ENCODE data around the gene SYT1.

SYT1 gene

DNA sequence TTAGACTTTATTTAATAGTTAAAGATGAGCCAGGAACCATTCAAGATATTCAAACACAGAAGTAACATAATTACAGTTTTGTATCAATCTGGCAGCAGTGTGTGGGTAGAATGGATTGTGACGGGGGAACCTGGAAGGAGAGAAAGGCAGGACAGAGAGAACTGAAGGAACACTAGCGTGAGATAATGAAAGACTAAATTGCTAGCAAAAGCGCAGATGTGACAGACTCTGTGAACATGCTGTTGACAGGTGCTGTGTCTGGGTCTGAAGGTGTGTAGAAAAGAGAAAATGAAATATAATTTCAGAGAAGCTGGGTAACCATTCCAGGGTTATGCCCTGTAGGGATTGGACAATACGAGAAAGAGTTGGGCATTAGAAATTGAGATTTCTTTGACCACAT lies 372.3 kb downstream of the SYT1 start:
- DNase-seq = no peak

DNA sequence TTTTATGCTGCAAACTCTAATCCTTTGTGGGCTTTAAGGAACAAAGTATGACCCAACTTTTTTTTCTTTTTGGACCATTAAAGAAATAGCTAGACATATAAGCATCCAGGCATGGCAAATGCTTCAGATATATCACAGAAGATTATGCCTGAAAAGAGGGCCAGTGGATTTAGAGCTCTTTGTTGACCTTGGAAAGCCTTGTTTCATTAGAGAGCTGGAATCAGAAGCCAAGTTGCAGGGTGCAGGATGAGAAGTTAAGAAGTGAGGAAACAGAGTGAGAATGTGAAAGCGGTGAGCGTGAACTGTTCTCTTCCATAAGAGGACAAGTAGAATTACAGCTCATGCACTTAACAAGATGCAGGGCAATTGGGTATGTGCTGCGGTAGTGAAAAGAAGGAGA lies 373.7 kb downstream of the SYT1 start:
- no peak for DNase-seq

DNA sequence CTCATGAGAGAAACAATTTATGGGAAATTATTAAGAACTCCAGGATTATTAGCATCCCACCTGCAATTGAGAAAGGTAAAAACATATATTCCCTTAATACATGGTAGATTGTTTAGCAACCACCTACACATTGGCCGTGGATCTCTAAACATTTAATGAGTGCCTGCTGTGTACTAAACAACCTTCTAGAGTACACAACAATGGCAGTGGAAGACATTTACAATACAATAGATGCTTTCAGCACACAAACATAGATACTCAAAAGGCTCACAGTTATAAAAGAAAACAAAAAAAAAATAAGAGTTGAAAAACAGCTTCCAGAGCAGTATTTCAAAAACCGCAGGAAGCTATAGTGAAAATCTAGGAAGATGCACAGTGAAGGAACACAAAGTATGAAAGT lies 382.9 kb downstream of the SYT1 start:
- no peak for DNase-seq

DNA sequence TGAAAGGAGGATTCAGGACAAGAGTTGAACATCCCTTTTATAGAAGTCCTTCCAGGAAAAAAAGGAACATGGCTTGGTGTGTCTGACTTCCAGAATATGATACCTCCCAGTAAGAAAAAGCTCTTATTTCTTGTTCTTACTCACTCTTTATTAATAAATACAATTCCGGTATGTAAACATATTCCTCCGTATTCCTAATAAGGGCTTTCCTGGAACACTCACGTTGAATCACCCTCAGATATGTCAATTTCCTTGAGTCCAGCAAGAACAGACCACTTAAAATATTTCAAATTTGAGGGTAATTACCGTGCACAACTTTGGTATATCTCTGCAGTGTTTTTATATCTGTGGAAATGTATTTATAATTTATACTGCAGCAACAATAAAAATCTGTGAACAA lies 385.6 kb downstream of the SYT1 start:
- no peak for DNase-seq

DNA sequence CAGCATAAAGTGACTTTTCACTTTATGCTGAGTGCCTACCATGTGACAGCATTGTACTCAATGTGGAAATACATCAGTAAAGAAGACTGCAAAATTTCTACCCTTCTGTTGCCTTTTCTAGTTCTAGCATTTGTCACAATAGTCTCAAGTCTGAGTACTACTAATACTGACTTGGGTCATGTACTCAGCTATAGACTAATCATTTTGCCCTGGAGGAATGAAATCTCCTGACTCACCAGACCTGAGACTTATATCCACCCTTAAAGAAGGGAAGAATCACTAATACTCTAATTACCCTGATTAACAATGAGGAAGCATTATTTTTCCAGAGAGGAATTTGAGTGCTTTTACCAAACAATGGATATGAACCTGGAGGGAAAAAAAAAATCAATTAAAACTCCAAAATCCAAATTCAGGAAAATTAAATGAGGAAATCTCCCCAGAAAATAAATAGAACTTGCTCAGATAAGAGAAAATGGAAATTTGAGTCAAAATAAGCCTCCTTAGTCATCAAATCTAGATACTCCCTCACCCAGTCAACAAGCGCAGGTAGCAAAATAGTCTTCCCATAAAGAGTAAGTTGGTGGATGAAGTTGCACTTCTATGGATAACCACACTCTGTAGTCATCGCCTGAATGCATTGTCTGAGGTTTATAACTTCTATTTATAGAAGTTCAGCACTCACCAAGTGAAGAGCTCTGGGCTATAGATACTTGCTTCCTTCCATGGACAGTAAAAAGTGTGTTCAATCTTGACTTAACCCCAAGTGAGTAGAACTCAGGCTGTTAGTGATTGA lies 386.6 kb downstream of the SYT1 start:
- DNase-seq = no peak

DNA sequence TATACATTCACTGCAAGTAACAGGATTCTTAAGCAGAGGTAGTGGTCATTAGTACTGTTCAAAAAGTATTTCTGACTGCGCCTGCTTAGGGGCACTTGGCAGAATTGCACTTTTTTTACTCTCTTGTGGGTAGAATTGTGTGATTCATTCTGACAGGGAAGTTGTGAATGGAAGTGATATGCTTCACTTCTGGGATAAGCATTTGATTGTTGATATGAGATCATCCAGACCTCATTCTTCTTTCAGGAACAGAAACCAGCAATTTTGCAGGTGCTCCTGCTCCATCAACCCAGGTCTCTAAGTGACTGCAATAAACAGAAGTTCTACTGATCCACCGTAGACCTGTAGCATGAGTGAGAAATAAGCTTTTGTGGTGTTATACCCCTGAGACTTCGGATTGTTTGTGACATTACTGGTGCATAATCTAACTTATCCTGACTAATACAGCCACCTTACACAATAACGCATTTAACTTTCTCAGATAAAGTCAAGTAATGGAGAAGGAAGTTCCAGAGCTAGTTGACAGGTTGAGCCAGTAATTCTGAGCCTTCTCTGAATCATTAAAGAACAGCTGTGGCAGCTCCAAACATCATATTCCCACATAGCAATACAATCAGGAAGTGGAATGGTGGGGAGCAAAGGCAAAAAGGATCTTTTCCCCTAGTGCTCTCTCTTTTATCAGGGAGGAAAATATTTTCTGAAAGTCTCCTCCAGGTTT lies 387.9 kb downstream of the SYT1 start:
- no peak for DNase-seq

DNA sequence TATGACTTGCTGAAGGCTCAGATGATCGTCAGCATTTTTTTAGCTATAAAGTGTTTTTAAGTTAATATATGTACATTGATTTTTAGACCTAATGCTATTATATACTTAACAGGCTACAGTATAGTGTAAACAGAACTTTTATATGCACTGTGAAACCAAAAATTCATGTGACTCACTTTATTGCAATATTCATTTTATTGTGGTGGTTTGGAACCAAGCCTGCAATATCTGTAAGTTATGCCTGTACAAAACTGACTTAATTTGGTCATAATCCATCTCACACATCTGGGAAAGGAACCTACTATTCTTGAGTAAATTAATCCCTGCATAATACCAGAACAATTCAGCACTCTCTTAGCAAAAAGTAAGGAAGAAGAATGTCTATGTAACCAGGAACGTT lies 390.7 kb downstream of the SYT1 start:
- no peak for DNase-seq

DNA sequence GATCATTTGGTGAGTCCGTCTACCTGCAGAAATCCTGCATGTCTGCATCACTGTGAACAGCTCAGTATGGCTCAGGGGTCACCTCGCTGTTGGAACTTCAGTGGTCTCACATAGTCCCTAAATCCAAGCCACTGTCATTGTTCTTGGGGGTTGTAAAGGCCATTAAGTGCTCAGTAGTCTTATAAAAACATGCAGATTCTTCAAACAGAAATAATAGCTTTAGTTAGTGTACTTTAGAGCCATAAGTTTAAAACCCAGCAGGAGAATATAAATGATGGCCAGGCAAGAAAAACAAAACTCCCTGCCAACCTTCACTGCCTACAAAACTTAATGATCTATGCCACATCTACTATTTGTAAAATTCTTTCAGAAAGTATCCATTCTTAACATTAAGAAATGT lies 396.3 kb downstream of the SYT1 start:
- no peak for DNase-seq

DNA sequence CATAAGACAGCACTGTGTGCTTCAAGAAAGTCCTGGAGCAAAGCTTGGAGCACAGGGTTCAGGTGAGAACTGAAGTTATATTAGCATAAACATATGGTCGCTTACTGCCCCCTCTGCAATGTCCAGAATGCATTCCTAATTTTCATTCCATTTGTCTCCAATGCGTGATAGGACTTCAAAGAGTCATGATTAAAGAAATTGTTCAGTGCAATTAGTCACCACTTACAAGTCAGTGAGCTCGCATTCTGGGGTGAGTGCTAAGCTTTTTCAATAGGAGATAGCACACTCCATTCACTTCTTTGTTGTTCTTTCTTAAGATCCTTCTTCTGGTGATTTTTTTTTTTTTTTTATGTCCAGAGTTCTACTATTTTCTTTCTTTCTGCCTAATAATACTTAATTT lies 398.4 kb downstream of the SYT1 start:
- no peak for DNase-seq

DNA sequence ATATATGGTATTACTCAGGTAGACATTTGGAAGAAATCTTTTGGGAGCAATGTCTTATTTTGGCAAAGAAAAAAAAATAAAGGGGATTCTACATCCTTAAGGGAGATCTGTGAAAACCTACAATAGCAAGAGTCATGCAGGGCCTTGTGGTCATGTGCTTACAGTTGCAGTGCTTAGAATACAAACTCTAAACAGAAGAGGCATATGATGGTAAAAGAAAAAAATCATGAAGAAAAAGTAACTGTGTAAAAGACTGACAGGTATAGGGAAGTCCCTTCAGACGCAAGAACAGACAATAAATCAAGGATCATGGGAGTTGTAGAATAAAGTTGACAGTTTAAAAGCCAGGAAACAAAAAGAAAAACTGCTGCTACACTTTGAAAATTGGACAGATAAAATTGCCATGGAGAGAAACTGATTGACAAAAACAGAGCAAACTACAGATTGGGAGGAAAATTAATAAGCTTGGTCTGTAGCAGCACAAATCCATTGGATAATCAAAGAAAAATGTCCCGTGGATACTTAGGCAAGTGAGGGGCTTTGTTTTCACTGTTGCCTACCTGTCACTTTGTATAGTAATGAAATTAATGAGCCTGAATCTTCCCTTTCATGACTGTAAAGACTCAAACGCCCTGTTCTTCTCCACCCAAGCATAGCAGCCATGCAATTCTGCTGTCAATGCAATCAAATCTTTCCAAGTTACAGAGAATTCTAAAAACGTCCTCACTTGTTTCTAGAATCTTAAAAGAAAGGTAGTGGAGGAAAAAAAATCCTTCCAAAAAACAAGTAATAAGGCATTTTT lies 402.0 kb downstream of the SYT1 start:
- no peak for DNase-seq

DNA sequence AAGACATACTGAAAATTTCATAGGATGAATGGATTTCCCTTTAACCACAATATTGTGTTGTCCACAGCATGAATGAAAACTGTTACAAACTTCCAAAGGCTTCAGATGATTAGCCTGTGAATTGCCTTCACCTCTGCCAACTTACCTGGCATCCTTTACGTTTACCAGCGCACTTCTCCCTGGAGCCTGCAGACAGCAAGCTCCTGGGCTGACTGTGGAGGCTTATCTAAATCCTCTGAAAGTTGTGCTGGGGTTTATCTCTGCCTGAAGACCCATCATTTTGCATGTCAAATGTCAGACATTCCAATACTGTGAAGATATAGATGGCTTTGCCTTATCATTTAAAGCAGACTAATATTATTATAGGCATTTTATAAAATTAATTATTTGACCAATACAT lies 403.0 kb downstream of the SYT1 start:
- DNase-seq = no peak

DNA sequence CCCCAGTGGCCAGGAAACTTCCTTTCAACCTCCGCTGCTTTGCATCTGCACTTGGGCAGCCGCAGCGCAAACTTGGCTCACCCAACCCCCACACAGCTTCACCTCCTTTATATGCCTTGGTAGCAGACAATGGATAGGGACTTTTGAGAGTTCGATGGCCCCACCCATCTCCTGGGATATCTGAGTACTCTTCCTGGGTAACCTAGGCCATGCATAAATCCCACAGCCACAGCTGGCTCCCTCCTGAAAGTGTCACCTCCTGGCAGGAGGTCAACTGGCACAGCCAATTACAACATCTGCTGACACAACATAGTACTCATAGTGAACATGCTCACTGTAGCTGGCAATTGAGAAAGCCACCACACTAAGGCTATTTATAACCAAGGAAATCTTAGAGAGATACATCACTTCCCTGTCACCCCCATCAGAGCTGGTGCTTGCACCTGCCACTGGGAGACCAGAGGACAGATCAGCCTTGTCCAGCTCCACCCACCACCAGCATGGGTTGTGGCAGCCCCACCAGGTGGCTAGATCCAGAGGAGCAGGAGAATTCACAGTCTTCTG lies 410.0 kb downstream of the SYT1 start:
- no peak for DNase-seq

DNA sequence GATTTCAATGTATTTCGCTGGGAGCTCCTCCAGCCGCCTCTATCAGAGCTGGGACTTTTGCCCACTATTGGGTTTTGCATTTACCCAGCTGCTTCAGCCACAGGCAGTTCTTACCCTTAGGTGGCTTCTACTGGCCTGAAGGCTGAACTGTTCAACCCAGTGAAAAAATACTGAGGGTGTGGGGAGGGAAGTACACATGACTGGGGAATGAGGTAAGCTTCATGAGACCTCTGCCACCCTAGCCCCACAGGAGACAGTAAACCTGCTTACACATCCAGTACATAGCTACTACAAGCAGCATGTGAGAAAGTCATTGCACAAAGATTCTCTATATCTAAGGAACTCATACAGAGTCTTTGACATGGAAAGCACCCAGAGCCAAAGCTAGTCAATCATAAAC lies 411.1 kb downstream of the SYT1 start:
- no peak for DNase-seq

DNA sequence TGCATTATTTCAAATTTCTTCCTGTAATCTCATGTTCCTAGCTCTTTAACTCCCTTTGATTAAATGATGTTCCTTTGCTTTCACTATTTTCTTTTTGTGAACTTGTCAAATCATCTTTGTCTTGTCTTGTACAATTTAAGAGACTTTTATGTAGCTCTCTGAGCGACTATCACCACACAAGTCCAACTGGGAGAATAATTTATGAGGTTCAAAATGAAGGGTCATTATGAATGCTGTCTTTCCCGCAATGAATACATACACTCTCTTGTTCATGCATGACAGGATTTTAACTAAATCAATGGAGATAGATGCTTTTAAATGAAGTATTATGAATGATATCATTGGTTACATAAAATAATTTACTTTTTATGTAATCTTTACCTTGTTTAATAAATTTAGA lies 418.8 kb downstream of the SYT1 start:
- no peak for DNase-seq

DNA sequence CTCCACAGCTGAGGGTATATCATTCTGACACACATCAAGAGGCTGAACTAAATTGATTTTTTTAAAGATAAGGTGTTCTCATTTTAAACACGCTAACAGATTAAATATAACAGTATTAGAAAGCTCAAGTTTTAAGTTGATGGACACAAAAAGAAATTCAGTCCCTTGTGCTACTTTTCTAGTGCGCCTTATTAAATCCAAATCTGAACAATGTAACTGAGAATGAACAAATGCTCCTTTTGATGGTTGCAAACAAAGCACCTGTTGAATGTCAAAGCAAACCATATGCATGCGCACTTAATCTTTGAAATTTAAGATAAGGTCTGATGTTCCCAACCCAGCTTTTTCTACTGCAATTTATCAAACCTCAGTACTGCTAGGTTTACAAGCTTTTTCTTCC lies 424.3 kb downstream of the SYT1 start:
- no peak for DNase-seq

DNA sequence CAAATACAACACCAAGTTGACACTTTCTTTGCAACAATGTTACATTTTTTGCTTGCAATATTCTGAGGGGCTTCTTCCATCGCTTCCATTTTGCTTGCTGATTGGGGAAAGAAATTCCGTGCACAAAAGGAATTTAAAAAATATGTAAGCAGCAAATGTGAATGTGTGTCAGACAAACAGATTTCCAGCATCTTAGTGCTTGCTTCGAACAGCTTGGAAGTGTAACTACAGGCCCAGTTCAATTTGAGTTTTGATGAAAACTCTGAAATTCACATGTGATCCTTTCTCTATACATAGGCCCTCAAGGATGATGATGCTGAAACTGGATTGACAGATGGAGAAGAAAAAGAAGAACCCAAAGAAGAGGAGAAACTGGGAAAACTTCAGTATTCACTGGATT lies 427.1 kb downstream of the SYT1 start:
- no peak for DNase-seq

DNA sequence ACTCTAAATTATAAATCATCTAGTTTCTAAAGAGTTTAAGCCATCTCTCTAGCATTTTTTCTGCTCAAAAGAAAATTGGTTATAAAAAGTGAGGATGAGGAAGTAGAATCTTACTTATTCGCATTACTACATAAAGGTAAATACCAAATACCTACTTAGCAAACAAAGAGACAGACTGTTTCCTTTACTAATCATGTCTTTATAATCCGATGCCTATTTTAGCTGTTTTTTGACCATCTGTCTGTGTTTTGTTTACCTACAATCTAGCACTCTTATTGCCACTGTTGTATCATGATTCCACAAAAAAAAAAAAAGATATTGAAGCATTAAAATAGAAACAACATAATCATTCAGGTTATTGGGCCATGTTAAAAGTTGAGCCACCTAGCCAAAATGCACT lies 430.0 kb downstream of the SYT1 start:
- DNase-seq = no peak

DNA sequence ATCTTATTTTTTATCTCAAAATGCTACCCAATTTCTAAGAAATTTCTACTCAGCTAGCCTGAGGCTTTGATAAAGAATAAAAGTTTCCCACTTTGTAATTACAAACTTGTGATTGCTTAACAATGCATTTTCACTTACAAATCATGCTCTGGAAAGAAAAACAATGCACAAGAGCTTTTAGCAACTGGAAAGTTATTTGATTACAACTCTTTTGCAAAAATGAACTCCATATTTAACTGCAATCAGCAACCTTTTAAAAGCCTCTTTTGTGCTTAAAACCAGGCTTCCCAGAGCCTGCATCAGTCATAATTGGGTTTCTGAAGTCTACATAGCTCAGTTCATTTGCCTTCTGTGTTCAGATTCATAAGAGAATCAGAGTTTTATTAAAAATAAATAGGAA lies 431.0 kb downstream of the SYT1 start:
- DNase-seq = no peak

DNA sequence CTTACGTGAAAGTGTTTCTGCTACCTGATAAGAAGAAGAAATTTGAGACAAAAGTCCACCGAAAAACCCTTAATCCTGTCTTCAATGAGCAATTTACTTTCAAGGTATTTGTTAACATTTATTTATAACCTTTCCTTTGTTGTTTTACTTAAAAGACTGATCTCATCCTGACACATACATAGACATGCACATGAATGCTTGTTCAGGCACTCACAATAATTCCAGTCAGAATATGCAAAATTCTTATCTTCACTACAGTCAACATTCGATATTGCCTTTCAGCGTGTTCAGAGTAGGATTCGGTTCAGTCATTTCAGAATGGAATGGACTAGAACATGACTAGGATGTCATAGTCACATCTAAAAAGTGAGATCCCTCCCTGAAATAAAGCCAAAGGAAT lies 431.6 kb downstream of the SYT1 start:
- no peak for DNase-seq

DNA sequence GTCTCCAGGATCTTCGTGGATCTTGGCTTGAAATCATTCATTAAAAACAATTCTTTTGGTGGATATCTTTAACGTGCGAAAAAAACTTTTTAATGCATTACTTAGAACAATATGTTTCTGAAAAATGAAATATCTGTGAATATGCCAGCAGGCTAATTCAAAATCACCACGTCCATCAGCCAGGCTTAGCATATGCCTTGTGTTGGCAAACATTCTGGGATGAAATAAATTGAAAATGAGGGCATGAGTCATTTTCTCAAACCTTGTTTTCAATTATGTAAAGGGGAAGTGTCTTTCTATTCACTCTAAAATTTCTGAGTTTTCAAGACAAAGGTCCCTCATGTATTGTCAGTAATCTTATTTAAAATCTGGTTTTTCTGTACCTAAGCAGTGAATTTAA lies 432.3 kb downstream of the SYT1 start:
- DNase-seq = no peak

DNA sequence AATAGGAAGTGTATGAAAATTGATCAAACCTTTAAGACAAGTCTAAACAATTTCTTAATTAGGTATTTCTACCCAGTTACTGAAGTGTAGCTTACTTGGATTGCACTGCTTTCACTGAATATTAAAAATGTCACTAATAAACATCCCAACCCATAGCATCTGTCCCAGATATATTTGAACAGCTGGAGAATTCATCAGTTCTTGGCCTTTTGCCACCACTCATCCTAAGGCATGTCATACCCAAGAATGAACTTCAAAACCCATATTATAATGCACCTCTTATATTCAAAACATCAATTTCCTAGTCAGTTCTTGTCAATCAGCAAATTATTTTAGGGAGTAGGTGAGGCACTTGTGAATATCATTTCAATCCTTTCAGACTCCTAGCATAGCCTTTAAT lies 433.9 kb downstream of the SYT1 start:
- DNase-seq = no peak

DNA sequence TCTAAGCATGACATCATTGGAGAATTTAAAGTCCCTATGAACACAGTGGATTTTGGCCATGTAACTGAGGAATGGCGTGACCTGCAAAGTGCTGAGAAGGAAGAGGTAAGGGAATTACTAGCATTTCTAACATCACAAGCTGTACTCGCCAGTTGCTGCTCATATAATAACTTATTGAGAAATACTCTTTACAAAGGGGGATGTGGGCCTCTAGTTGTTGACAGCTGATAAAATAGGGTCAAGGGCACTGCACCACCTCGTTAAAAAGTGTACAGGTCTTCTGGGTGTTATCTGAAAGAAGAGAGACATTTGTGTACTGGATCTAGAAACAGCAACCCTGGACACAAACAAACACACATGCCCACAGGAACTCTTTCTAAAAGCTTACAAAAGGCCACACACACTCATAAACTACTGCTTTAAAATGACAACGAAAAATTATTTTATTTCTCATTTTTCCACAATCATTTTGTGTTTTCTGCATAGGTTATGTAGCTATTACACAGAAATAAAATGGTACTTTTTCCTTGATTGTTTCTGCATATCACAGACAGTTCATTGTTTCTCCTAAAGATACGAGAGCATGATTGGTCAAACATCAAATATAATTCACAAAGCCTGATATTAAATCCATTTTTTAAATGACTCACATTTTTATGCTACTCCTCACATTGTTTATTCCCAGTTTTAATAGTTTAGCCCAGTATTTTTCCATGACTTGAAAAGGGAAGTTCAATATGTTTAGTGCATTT lies 435.0 kb downstream of the SYT1 start:
- DNase-seq = no peak

DNA sequence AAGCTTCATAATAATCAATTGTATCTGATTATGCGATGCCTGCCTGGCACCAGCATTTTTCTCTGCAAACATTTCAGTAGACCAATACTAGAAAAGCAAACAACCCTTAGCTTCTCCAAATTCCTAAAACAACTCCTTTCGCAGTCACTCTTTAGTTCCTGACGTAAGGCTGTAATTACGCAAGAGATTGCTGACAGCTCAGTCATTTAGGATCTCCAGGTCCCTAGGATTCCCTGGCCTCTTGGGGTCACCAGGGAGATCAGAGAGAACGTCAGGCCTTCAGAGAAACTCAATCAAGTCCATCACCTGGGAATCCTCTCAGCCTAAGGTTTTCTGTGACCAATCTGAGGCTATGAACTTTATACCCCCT lies 435.6 kb downstream of the SYT1 start:
- no peak for DNase-seq
